GM12878 (cell line): ENCODE data around the gene CIRBP.

Experiments
- BCL11A ChIP-seq: IDR thresholded peaks from 2 replicates; pipeline ENCODE4 v1.6.1; 2011; ENCODE audit warnings: low read depth, low read length
- HDAC6 ChIP-seq: fragments of 200-600 bp; sonication (generic); IDR thresholded peaks from one replicate; pipeline ENCODE4 v1.8.0; 2017; ENCODE audit warnings: antibody characterized with exemption; ENCODE audit not compliant: unreplicated experiment
- POLR2A ChIP-seq: IDR thresholded peaks from 2 replicates; pipeline ENCODE4 v1.6.1; 2011; ENCODE audit warnings: low read depth, mild to moderate bottlenecking, low read length
- POLR2AphosphoS5 ChIP-seq: IDR thresholded peaks from 2 replicates; pipeline ENCODE4 v1.6.1; 2011; ENCODE audit warnings: mild to moderate bottlenecking, low read length, inconsistent platforms
- RELA ChIP-seq: fragments of 450-650 bp; IDR thresholded peaks from 2 replicates; pipeline ENCODE4 v1.8.0; 2014; ENCODE audit warnings: borderline replicate concordance; ENCODE audit not compliant: partially characterized antibody
- RUNX3 ChIP-seq: IDR thresholded peaks from 2 replicates; pipeline ENCODE4 v1.6.1; 2012; ENCODE audit warnings: low read length, inconsistent platforms
- SUPT20H ChIP-seq: IDR thresholded peaks from 2 replicates; pipeline ENCODE4 v1.6.1; 2011; ENCODE audit warnings: low read depth, mild to moderate bottlenecking, low read length, moderate library complexity, borderline replicate concordance; ENCODE audit not compliant: control insufficient read depth
- TAF1 ChIP-seq: IDR thresholded peaks from 2 replicates; pipeline ENCODE4 v1.6.1; 2011; ENCODE audit warnings: mild to moderate bottlenecking, low read depth, low read length, borderline replicate concordance
- TCF12 ChIP-seq: IDR thresholded peaks from 2 replicates; pipeline ENCODE4 v1.6.1; 2011; ENCODE audit warnings: low read depth, mild to moderate bottlenecking, low read length
- YY1 ChIP-seq: IDR thresholded peaks from 2 replicates; pipeline ENCODE4 v1.6.1; 2011; ENCODE audit warnings: low read depth, mild to moderate bottlenecking, low read length
- TF ChIP-seq, protein P1 (sequence below), 3 experiments: IDR thresholded peaks in 2 of 3; conservative IDR thresholded peaks in 1 of 3; 2 replicates each; pipeline ENCODE4 v1.5.1; 2011; ENCODE audit warnings: low read depth in 3 of 3, low read length in 3 of 3, mild to moderate bottlenecking in 3 of 3, control low read depth in 2 of 3, moderate library complexity in 2 of 3, inconsistent platforms in 1 of 3, mixed read lengths in 1 of 3; ENCODE audit not compliant: control insufficient read depth in 2 of 3, insufficient read depth in 1 of 3; ENCODE audit errors: extremely low read depth in 1 of 3
- TF ChIP-seq, protein P2 (sequence below): IDR thresholded peaks from 2 replicates; pipeline ENCODE4 v1.6.1; 2012; ENCODE audit warnings: low read depth, low read length, improper control_type of control experiment
- TF ChIP-seq, protein P3 (sequence below): fragments of 450-650 bp; IDR thresholded peaks from 2 replicates; pipeline ENCODE4 v1.6.1; 2018; ENCODE audit warnings: mild to moderate bottlenecking, low read depth, moderate library complexity; ENCODE audit not compliant: partially characterized antibody

DNA sequence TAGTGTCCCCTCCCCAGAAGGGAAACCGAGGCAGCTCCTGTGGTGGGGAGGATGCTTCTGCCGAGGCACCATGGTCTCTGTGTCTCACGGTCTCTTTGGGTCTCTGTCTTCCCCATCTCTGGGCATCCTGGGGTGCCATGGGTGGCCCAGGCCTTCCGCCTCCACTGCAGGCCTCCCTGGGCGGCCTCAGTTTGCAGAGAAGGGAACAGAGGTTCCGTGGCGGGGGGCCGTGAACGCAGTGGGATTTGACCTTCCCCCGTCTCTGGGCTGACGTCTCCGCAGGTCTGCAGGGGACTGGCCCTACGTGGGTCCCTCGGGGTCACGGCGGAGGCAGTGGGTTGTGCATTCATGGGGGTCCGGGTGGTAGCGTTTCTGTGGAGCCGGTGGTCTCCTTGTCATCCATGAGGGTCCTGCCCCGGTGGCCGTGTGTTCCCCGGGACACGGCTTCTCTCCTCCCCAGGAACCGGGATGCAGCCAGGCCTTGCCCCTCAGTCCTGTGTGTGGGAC lies 21.1 kb downstream of the CIRBP start:
- TF ChIP-seq, protein P1, sequence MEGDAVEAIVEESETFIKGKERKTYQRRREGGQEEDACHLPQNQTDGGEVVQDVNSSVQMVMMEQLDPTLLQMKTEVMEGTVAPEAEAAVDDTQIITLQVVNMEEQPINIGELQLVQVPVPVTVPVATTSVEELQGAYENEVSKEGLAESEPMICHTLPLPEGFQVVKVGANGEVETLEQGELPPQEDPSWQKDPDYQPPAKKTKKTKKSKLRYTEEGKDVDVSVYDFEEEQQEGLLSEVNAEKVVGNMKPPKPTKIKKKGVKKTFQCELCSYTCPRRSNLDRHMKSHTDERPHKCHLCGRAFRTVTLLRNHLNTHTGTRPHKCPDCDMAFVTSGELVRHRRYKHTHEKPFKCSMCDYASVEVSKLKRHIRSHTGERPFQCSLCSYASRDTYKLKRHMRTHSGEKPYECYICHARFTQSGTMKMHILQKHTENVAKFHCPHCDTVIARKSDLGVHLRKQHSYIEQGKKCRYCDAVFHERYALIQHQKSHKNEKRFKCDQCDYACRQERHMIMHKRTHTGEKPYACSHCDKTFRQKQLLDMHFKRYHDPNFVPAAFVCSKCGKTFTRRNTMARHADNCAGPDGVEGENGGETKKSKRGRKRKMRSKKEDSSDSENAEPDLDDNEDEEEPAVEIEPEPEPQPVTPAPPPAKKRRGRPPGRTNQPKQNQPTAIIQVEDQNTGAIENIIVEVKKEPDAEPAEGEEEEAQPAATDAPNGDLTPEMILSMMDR (IDR thresholded peaks at IDR 0.05 in 2 of 3, conservative IDR thresholded peaks at IDR 0.05 in 1 of 3; ENCODE audit: control insufficient read depth in 2 of 3, extremely low read depth in 1 of 3, insufficient read depth in 1 of 3, low read depth in 3 of 3, low read length in 3 of 3): no peak
- no peak for TF ChIP-seq POLR2A
- TF ChIP-seq POLR2AphosphoS5: no peak
- TF ChIP-seq, protein P2, sequence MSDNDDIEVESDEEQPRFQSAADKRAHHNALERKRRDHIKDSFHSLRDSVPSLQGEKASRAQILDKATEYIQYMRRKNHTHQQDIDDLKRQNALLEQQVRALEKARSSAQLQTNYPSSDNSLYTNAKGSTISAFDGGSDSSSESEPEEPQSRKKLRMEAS: no peak
- no peak for TF ChIP-seq BCL11A
- no peak for TF ChIP-seq RELA
- no peak for TF ChIP-seq SUPT20H
- no peak for TF ChIP-seq YY1
- no peak for TF ChIP-seq TAF1
- no peak for TF ChIP-seq TCF12
- no peak for TF ChIP-seq HDAC6
- TF ChIP-seq, protein P3, sequence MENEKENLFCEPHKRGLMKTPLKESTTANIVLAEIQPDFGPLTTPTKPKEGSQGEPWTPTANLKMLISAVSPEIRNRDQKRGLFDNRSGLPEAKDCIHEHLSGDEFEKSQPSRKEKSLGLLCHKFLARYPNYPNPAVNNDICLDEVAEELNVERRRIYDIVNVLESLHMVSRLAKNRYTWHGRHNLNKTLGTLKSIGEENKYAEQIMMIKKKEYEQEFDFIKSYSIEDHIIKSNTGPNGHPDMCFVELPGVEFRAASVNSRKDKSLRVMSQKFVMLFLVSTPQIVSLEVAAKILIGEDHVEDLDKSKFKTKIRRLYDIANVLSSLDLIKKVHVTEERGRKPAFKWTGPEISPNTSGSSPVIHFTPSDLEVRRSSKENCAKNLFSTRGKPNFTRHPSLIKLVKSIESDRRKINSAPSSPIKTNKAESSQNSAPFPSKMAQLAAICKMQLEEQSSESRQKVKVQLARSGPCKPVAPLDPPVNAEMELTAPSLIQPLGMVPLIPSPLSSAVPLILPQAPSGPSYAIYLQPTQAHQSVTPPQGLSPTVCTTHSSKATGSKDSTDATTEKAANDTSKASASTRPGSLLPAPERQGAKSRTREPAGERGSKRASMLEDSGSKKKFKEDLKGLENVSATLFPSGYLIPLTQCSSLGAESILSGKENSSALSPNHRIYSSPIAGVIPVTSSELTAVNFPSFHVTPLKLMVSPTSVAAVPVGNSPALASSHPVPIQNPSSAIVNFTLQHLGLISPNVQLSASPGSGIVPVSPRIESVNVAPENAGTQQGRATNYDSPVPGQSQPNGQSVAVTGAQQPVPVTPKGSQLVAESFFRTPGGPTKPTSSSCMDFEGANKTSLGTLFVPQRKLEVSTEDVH: no peak
- TF ChIP-seq RUNX3: no peak
